Measurements from ENCODE around the gene FAM107A.
A peak's percentile ranks its signal among the peaks of the same experiment; 100 is the strongest.

The FAM107A gene

GRCh38 chr3:58591517-58592510, 14.6 kb upstream of the FAM107A start:
- Histone ChIP-seq H4K5ac (ENCODE audit: low read length) (no peak overlapping the region), H3K79me2 (ENCODE audit: control insufficient read depth, insufficient read depth, low read length) (no peaks in the 10 kb centered on the region), H3K27me3 (ENCODE audit: insufficient read depth, low read length, poor library complexity) (peaks cover 4% of the 10 kb centered on the region), H3K4me3 (ENCODE audit: low read length) (no peak overlapping the region), H3K18ac (ENCODE audit: low read length) (no peak overlapping the region), H3K79me1 (ENCODE audit: low read length) (no peaks in the 10 kb centered on the region), H3K56ac (ENCODE audit: low read length) (no peak overlapping the region), H3K27ac (ENCODE audit: low read depth, low read length) (no peak overlapping the region), H4K8ac (ENCODE audit: low read depth, low read length) (no peak overlapping the region), H3K36me3 (ENCODE audit: control insufficient read depth, insufficient read depth, low read length) (no peaks in the 10 kb centered on the region), H3K9ac (ENCODE audit: low read length) (no peak overlapping the region), H3K4me1 (ENCODE audit: control insufficient read depth, low read depth, low read length) (no peaks in the 10 kb centered on the region), H3K4me2 (ENCODE audit: low read length) (no peak overlapping the region), H2BK15ac (replicated peaks; ENCODE audit: low read depth) (no peak overlapping the region), H2AK5ac (ENCODE audit: low read length) (no peak overlapping the region), H2BK5ac (ENCODE audit: low read length) (no peak overlapping the region), H3K23ac (ENCODE audit: low read length) (no peak overlapping the region), H3K4ac (ENCODE audit: low read depth, low read length) (no peak overlapping the region), H2BK120ac (ENCODE audit: low read depth, low read length) (no peak overlapping the region)
- no CpG with 5 or more reads among the region's 6 CpGs for WGBS (ENCODE audit: extremely low coverage, insufficient coverage, low lambda C conversion rate)
- no peak for DNase-seq

DNA sequence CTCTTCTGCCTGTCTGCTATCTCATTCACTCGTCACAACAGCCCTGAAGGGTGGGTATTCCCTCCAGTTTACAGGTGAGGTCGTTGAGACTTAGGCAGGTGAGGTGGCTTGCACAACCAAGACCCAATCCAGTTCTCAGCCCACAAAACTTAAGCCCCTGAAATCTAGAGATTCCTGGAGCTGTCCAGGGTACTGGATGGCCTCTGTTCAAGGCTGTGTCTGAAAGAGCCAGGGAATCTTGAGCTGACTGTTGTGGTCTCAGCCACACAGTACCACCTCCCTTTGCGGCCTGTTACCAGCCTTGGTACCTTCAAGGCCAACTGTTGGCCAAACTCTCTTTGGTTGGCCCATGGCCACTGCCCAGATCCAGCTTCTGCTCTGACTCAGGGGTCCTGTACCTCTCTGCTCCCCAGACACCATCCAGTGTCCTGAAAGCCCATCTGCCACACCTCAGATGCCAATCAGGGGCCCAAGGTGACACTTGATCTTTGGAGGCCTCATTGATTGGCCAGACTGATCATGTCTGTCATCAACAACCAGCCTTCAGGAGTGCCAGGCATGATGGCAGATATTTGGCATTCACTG, 10.9 kb upstream of the FAM107A start:
- Histone ChIP-seq H2BK120ac (ENCODE audit: low read depth, low read length) (no peak overlapping the region), H3K4me3 (ENCODE audit: low read length) (no peak overlapping the region), H4K5ac (ENCODE audit: low read length) (no peak overlapping the region), H4K8ac (ENCODE audit: low read depth, low read length) (no peak overlapping the region), H2BK15ac (replicated peaks; ENCODE audit: low read depth) (no peak overlapping the region), H2AK5ac (ENCODE audit: low read length) (no peak overlapping the region), H3K4ac (ENCODE audit: low read depth, low read length) (no peak overlapping the region), H3K4me1 (ENCODE audit: control insufficient read depth, low read depth, low read length) (no peaks in the 10 kb centered on the region), H3K9ac (ENCODE audit: low read length) (no peak overlapping the region), H3K79me2 (ENCODE audit: control insufficient read depth, insufficient read depth, low read length) (no peaks in the 10 kb centered on the region), H3K56ac (ENCODE audit: low read length) (no peak overlapping the region), H3K23ac (ENCODE audit: low read length) (no peak overlapping the region), H3K27me3 (ENCODE audit: insufficient read depth, low read length, poor library complexity) (peaks cover 19% of the 10 kb centered on the region), H3K36me3 (ENCODE audit: control insufficient read depth, insufficient read depth, low read length) (no peaks in the 10 kb centered on the region), H3K18ac (ENCODE audit: low read length) (no peak overlapping the region), H3K27ac (ENCODE audit: low read depth, low read length) (no peak overlapping the region), H3K79me1 (ENCODE audit: low read length) (no peaks in the 10 kb centered on the region), H2BK5ac (ENCODE audit: low read length) (no peak overlapping the region), H3K4me2 (ENCODE audit: low read length) (no peak overlapping the region)
- DNase-seq = peak; percentile 76
- WGBS (ENCODE audit: extremely low coverage, insufficient coverage, low lambda C conversion rate) = no CpG with 5 or more reads among the region's 3 CpGs

GRCh38 chr3:58586776-58587192, 9.6 kb upstream of the FAM107A start:
- no peak overlapping the region for H2BK120ac ChIP-seq (ENCODE audit: low read depth, low read length)
- no peak overlapping the region for H3K9ac ChIP-seq (ENCODE audit: low read length)
- no peak overlapping the region for H3K18ac ChIP-seq (ENCODE audit: low read length)
- WGBS (ENCODE audit: extremely low coverage, insufficient coverage, low lambda C conversion rate) = no CpG with 5 or more reads among the region's 44 CpGs
- H2BK15ac ChIP-seq (replicated peaks; ENCODE audit: low read depth) = no peak overlapping the region
- H4K5ac ChIP-seq (ENCODE audit: low read length) = no peak overlapping the region
- H3K4me1 ChIP-seq (ENCODE audit: control insufficient read depth, low read depth, low read length) = no peaks in the 10 kb centered on the region
- H2AK5ac ChIP-seq (ENCODE audit: low read length) = no peak overlapping the region
- H3K79me2 ChIP-seq (ENCODE audit: control insufficient read depth, insufficient read depth, low read length) = no peaks in the 10 kb centered on the region
- no peak overlapping the region for H4K8ac ChIP-seq (ENCODE audit: low read depth, low read length)
- H3K36me3 ChIP-seq (ENCODE audit: control insufficient read depth, insufficient read depth, low read length) = no peaks in the 10 kb centered on the region
- H3K56ac ChIP-seq (ENCODE audit: low read length) = no peak overlapping the region
- H3K4me3 ChIP-seq (ENCODE audit: low read length) = no peak overlapping the region
- peak overlapping the region; percentile 81 for H3K23ac ChIP-seq (ENCODE audit: low read length)
- H3K79me1 ChIP-seq (ENCODE audit: low read length) = no peaks in the 10 kb centered on the region
- H3K27me3 ChIP-seq (ENCODE audit: insufficient read depth, low read length, poor library complexity) = peaks cover 19% of the 10 kb centered on the region
- H3K4me2 ChIP-seq (ENCODE audit: low read length) = peak overlapping the region; percentile 37
- no peak overlapping the region for H3K27ac ChIP-seq (ENCODE audit: low read depth, low read length)
- DNase-seq = peak; percentile 62
- H3K4ac ChIP-seq (ENCODE audit: low read depth, low read length) = no peak overlapping the region
- H2BK5ac ChIP-seq (ENCODE audit: low read length) = no peak overlapping the region

- Histone ChIP-seq H3K18ac (ENCODE audit: low read length) (no peak overlapping the region), H3K4me3 (ENCODE audit: low read length) (no peak overlapping the region), H3K79me2 (ENCODE audit: control insufficient read depth, insufficient read depth, low read length) (no peaks in the 10 kb centered on the region), H3K36me3 (ENCODE audit: control insufficient read depth, insufficient read depth, low read length) (no peaks in the 10 kb centered on the region), H3K4me2 (ENCODE audit: low read length) (no peak overlapping the region), H2BK120ac (ENCODE audit: low read depth, low read length) (no peak overlapping the region), H3K27ac (ENCODE audit: low read depth, low read length) (no peak overlapping the region), H3K27me3 (ENCODE audit: insufficient read depth, low read length, poor library complexity) (peaks cover 19% of the 10 kb centered on the region), H2BK5ac (ENCODE audit: low read length) (no peak overlapping the region), H3K4ac (ENCODE audit: low read depth, low read length) (no peak overlapping the region), H3K4me1 (ENCODE audit: control insufficient read depth, low read depth, low read length) (peaks cover 2% of the 10 kb centered on the region), H3K23ac (ENCODE audit: low read length) (no peak overlapping the region), H3K79me1 (ENCODE audit: low read length) (no peaks in the 10 kb centered on the region), H4K5ac (ENCODE audit: low read length) (no peak overlapping the region), H3K9ac (ENCODE audit: low read length) (no peak overlapping the region), H4K8ac (ENCODE audit: low read depth, low read length) (no peak overlapping the region), H2BK15ac (replicated peaks; ENCODE audit: low read depth) (no peak overlapping the region), H3K56ac (ENCODE audit: low read length) (no peak overlapping the region), H2AK5ac (ENCODE audit: low read length) (no peak overlapping the region)
- DNase-seq = no peak
- WGBS (ENCODE audit: extremely low coverage, insufficient coverage, low lambda C conversion rate) = no CpG with 5 or more reads among the region's 8 CpGs
Observed at GRCh38 chr3:58585994-58586393, 8.8 kb upstream of the FAM107A start.

- Histone ChIP-seq H3K4ac (ENCODE audit: low read depth, low read length) (no peak overlapping the region), H3K4me3 (ENCODE audit: low read length) (peak overlapping the region; percentile 18), H3K9ac (ENCODE audit: low read length) (peak overlapping the region; percentile 42), H2AK5ac (ENCODE audit: low read length) (no peak overlapping the region), H3K4me1 (ENCODE audit: control insufficient read depth, low read depth, low read length) (peaks cover 3% of the 10 kb centered on the region), H3K27ac (ENCODE audit: low read depth, low read length) (no peak overlapping the region), H2BK120ac (ENCODE audit: low read depth, low read length) (no peak overlapping the region), H3K27me3 (ENCODE audit: insufficient read depth, low read length, poor library complexity) (peaks cover 19% of the 10 kb centered on the region), H3K79me1 (ENCODE audit: low read length) (no peaks in the 10 kb centered on the region), H4K8ac (ENCODE audit: low read depth, low read length) (no peak overlapping the region), H3K56ac (ENCODE audit: low read length) (peak overlapping the region; percentile 75), H3K23ac (ENCODE audit: low read length) (no peak overlapping the region), H2BK15ac (replicated peaks; ENCODE audit: low read depth) (no peak overlapping the region), H2BK5ac (ENCODE audit: low read length) (no peak overlapping the region), H3K36me3 (ENCODE audit: control insufficient read depth, insufficient read depth, low read length) (no peaks in the 10 kb centered on the region), H3K4me2 (ENCODE audit: low read length) (peak overlapping the region; percentile 53), H4K5ac (ENCODE audit: low read length) (no peak overlapping the region), H3K79me2 (ENCODE audit: control insufficient read depth, insufficient read depth, low read length) (no peaks in the 10 kb centered on the region), H3K18ac (ENCODE audit: low read length) (no peak overlapping the region)
- no CpG with 5 or more reads among the region's 46 CpGs for WGBS (ENCODE audit: extremely low coverage, insufficient coverage, low lambda C conversion rate)
- peak; percentile 88 for DNase-seq
Observed at GRCh38 chr3:58585005-58585786, 8.0 kb upstream of the FAM107A start.

Data from mesendoderm (in vitro differentiated cells).